Suprapubic skin (tissue), 3 donors: Measurements from ENCODE around the gene FGA.

Source experiments
- CTCF ChIP-seq, 2 donors: fragments of 200-600 bp in 1 of 2; fragments of 450-650 bp in 1 of 2; sonication (generic) in 1 of 2; IDR thresholded peaks; one replicate each; pipeline ENCODE4 v1.5.1; 2016 to 2019; ENCODE audit warnings: antibody characterized with exemption in 2 of 2, mild to moderate bottlenecking in 1 of 2, moderate library complexity in 1 of 2
- POLR2A ChIP-seq, 2 donors: fragments of 450-650 bp; IDR thresholded peaks; one replicate each; pipeline ENCODE4 v1.6.1; 2017; ENCODE audit warnings: antibody characterized with exemption in 2 of 2, mild to moderate bottlenecking in 2 of 2, moderate library complexity in 2 of 2

GRCh38 chr4:154612472-154613414 is 22.2 kb upstream of the FGA start, which contains the start of gene FGG:
- no peak for TF ChIP-seq CTCF (IDR thresholded peaks at IDR 0.05)
- TF ChIP-seq POLR2A (IDR thresholded peaks at IDR 0.05): no peak
